HEK293 (cell line): ENCODE measurements around the gene TTC7B.

Experiments used
- CTCF ChIA-PET: fragments of 350-600 bp; formaldehyde crosslinking; extraction: SDS; loops from one replicate; lab custom pipeline; 2021; ENCODE audit warnings: antibody characterized with exemption; lab: Yijun Ruan, JAX
- POLR2A ChIA-PET: fragments of 300-600 bp; formaldehyde crosslinking; extraction: SDS; loops from one replicate; lab custom pipeline; 2020; ENCODE audit warnings: antibody characterized with exemption, inconsistent platforms; lab: Yijun Ruan, JAX
- H3K27ac ChIP-seq: fragments of 200-500 bp; sonication (Bioruptor generic); 2 replicates; pipeline ENCODE4 v1.5.1; 2014; ENCODE audit warnings: low read depth, low read length, control low read depth, inconsistent platforms; ENCODE audit errors: extremely low read depth
- H3K36me3 ChIP-seq, 2 experiments: fragments of 200-500 bp in 1 of 2; sonication (Bioruptor generic) in 1 of 2; 1 replicate in 1 of 2; 2 replicates in 1 of 2; pipeline ENCODE4 v1.5.1; 2014 to 2017; ENCODE audit warnings: inconsistent platforms in 2 of 2, low read length in 2 of 2; ENCODE audit not compliant: control insufficient read depth in 2 of 2, insufficient read depth in 1 of 2
- H3K4me1 ChIP-seq: fragments of 200-500 bp; sonication (Bioruptor generic); 2 replicates; pipeline ENCODE4 v1.5.1; 2014; ENCODE audit warnings: mild to moderate bottlenecking, low read length, inconsistent platforms; ENCODE audit not compliant: control insufficient read depth, insufficient read depth
- H3K4me3 ChIP-seq: 2 replicates; pipeline ENCODE4 v1.5.1; 2011; ENCODE audit warnings: low read depth, mild to moderate bottlenecking, control low read depth, low read length, moderate library complexity
- H3K9me3 ChIP-seq: fragments of 200-500 bp; sonication (Bioruptor generic); 2 replicates; pipeline ENCODE4 v1.5.1; 2014; ENCODE audit warnings: low read depth, low read length, inconsistent platforms; ENCODE audit not compliant: control insufficient read depth, insufficient read depth
- ATF2 ChIP-seq: fragments of 450-650 bp; formaldehyde crosslinking; IDR thresholded peaks from 2 replicates; pipeline ENCODE4 v1.5.1; 2016; ENCODE audit warnings: missing biosample characterization, missing genetic modification characterization, low read depth
- CTCF ChIP-seq: fragments of 450-650 bp; formaldehyde crosslinking; IDR thresholded peaks from 2 replicates; pipeline ENCODE4 v1.5.1; 2016; ENCODE audit warnings: missing biosample characterization, missing genetic modification characterization
- HOXC10 ChIP-seq: sonication (generic); formaldehyde crosslinking; IDR thresholded peaks from 2 replicates; pipeline ENCODE4 v1.8.1; 2023; ENCODE audit warnings: mild to moderate bottlenecking, missing genetic modification reagents
- OVOL3 ChIP-seq: fragments of 450-650 bp; formaldehyde crosslinking; IDR thresholded peaks from 2 replicates; pipeline ENCODE4 v1.5.1; 2016; ENCODE audit warnings: missing biosample characterization, missing genetic modification characterization
- PRDM6 ChIP-seq: fragments of 450-650 bp; formaldehyde crosslinking; IDR thresholded peaks from 2 replicates; pipeline ENCODE4 v1.5.1; 2017; ENCODE audit warnings: missing biosample characterization, missing genetic modification characterization
- TRIM28 ChIP-seq: IDR thresholded peaks from 2 replicates; pipeline ENCODE4 v1.6.1; 2011; ENCODE audit warnings: low read length, control low read depth, borderline replicate concordance
- ZBTB21 ChIP-seq: fragments of 450-650 bp; formaldehyde crosslinking; IDR thresholded peaks from 2 replicates; pipeline ENCODE4 v1.5.1; 2017; ENCODE audit warnings: missing biosample characterization, missing genetic modification characterization
- ZEB2 ChIP-seq: fragments of 450-650 bp; formaldehyde crosslinking; IDR thresholded peaks from 2 replicates; pipeline ENCODE4 v1.5.1; 2016; ENCODE audit warnings: missing biosample characterization, missing genetic modification characterization
- ZFP37 ChIP-seq: fragments of 450-650 bp; formaldehyde crosslinking; IDR thresholded peaks from 2 replicates; pipeline ENCODE4 v1.5.1; 2016; ENCODE audit warnings: missing biosample characterization, missing genetic modification characterization
- ZNF112 ChIP-seq: fragments of 450-650 bp; formaldehyde crosslinking; IDR thresholded peaks from 2 replicates; pipeline ENCODE4 v1.5.0; 2017; ENCODE audit warnings: missing biosample characterization, missing genetic modification characterization
- ZNF121 ChIP-seq: fragments of 450-650 bp; formaldehyde crosslinking; IDR thresholded peaks from 2 replicates; pipeline ENCODE4 v1.5.1; 2016; ENCODE audit warnings: missing biosample characterization, missing genetic modification characterization
- ZNF146 ChIP-seq: fragments of 450-650 bp; formaldehyde crosslinking; IDR thresholded peaks from 2 replicates; pipeline ENCODE4 v1.5.1; 2016; ENCODE audit warnings: missing biosample characterization, missing genetic modification characterization
- ZNF157 ChIP-seq: fragments of 450-650 bp; formaldehyde crosslinking; IDR thresholded peaks from 2 replicates; pipeline ENCODE4 v1.5.1; 2016; ENCODE audit warnings: missing biosample characterization, missing genetic modification characterization
- ZNF214 ChIP-seq: fragments of 450-650 bp; formaldehyde crosslinking; IDR thresholded peaks from 2 replicates; pipeline ENCODE4 v1.5.1; 2017; ENCODE audit warnings: missing biosample characterization, mild to moderate bottlenecking, missing genetic modification characterization, borderline replicate concordance
- ZNF221 ChIP-seq: fragments of 450-650 bp; formaldehyde crosslinking; IDR thresholded peaks from 2 replicates; pipeline ENCODE4 v1.5.1; 2017; ENCODE audit warnings: missing biosample characterization, missing genetic modification characterization, borderline replicate concordance
- ZNF223 ChIP-seq: fragments of 450-650 bp; formaldehyde crosslinking; IDR thresholded peaks from 2 replicates; pipeline ENCODE4 v1.5.1; 2016; ENCODE audit warnings: missing biosample characterization, missing genetic modification characterization
- ZNF23 ChIP-seq: fragments of 450-650 bp; formaldehyde crosslinking; IDR thresholded peaks from 2 replicates; pipeline ENCODE4 v1.5.1; 2016; ENCODE audit warnings: missing biosample characterization, missing genetic modification characterization, borderline replicate concordance
- ZNF248 ChIP-seq: fragments of 450-650 bp; formaldehyde crosslinking; IDR thresholded peaks from 2 replicates; pipeline ENCODE4 v1.5.1; 2017; ENCODE audit warnings: missing biosample characterization, missing genetic modification characterization
- ZNF311 ChIP-seq: fragments of 450-650 bp; formaldehyde crosslinking; IDR thresholded peaks from 2 replicates; pipeline ENCODE4 v1.5.1; 2017; ENCODE audit warnings: missing biosample characterization, missing genetic modification characterization, borderline replicate concordance
- ZNF350 ChIP-seq: fragments of 450-650 bp; formaldehyde crosslinking; IDR thresholded peaks from 2 replicates; pipeline ENCODE4 v1.5.0; 2017; ENCODE audit warnings: missing biosample characterization, mild to moderate bottlenecking, missing genetic modification characterization
- ZNF391 ChIP-seq: fragments of 450-650 bp; formaldehyde crosslinking; IDR thresholded peaks from 2 replicates; pipeline ENCODE4 v1.5.1; 2016; ENCODE audit warnings: low read depth, missing biosample characterization, missing genetic modification characterization, borderline replicate concordance
- ZNF423 ChIP-seq: fragments of 450-650 bp; formaldehyde crosslinking; IDR thresholded peaks from 2 replicates; pipeline ENCODE4 v1.5.1; 2016; ENCODE audit warnings: missing biosample characterization, missing genetic modification characterization
- ZNF488 ChIP-seq: fragments of 450-650 bp; formaldehyde crosslinking; IDR thresholded peaks from 2 replicates; pipeline ENCODE4 v1.5.1; 2016; ENCODE audit warnings: missing biosample characterization, missing genetic modification characterization
- ZNF529 ChIP-seq: fragments of 450-650 bp; formaldehyde crosslinking; IDR thresholded peaks from 2 replicates; pipeline ENCODE4 v1.5.1; 2017; ENCODE audit warnings: missing genetic modification characterization, missing biosample characterization; ENCODE audit not compliant: insufficient replicate concordance
- ZNF610 ChIP-seq: fragments of 450-650 bp; formaldehyde crosslinking; IDR thresholded peaks from 2 replicates; pipeline ENCODE4 v1.5.1; 2016; ENCODE audit warnings: missing biosample characterization, missing genetic modification characterization, borderline replicate concordance
- ZNF623 ChIP-seq: fragments of 450-650 bp; formaldehyde crosslinking; IDR thresholded peaks from 2 replicates; pipeline ENCODE4 v1.5.1; 2016; ENCODE audit warnings: missing biosample characterization, missing genetic modification characterization
- ZNF654 ChIP-seq: fragments of 450-650 bp; formaldehyde crosslinking; IDR thresholded peaks from 2 replicates; pipeline ENCODE4 v1.5.1; 2016; ENCODE audit warnings: low read depth, missing biosample characterization, missing genetic modification characterization
- ZNF692 ChIP-seq: fragments of 450-650 bp; formaldehyde crosslinking; IDR thresholded peaks from 2 replicates; pipeline ENCODE4 v1.5.1; 2016; ENCODE audit warnings: missing biosample characterization, missing genetic modification characterization
- ZSCAN16 ChIP-seq: fragments of 450-650 bp; formaldehyde crosslinking; IDR thresholded peaks from 2 replicates; pipeline ENCODE4 v1.5.1; 2016; ENCODE audit warnings: missing biosample characterization, missing genetic modification characterization

Gene TTC7B

GRCh38 chr14:90848944-90849731 lies 32.9 kb upstream of the TTC7B start:
- Histone ChIP-seq H3K36me3 (no peaks in the 10 kb centered on the region), H3K9me3 (no peaks in the 10 kb centered on the region), H3K27ac (no peak overlapping the region), H3K4me1 (peaks cover 5% of the 10 kb centered on the region; the same call in 1 of the 2 replicates), H3K4me3 (no peak overlapping the region)
- ChIA-PET POLR2A (no interaction called here), CTCF (interaction anchor here (0.6 to 2.6 kb wide), 4 partner anchors 9 to 324 kb away, joined by 3 to 5 read pairs (median 3); no protein-coding TSS in a partner anchor)
- TF ChIP-seq ZNF223 (tag by site-specific recombination) (no peak), ZSCAN16 (tag by site-specific recombination) (no peak), HOXC10 (CRISPR knock-in tag) (no peak), ZEB2 (tag by site-specific recombination) (no peak), TRIM28 (no peak), ZNF654 (tag by site-specific recombination) (no peak), ZNF610 (tag by site-specific recombination) (no peak), ZNF623 (tag by site-specific recombination) (no peak), ZNF214 (tag by site-specific recombination) (no peak), ZNF423 (tag by site-specific recombination) (no peak), ZBTB21 (no peak), ZNF221 (tag by site-specific recombination) (no peak), ZNF350 (no peak), ZNF157 (no peak), ZFP37 (tag by site-specific recombination) (no peak), ZNF311 (tag by site-specific recombination) (no peak), ZNF529 (tag by site-specific recombination) (no peak), ZNF23 (tag by site-specific recombination) (no peak)

GRCh38 chr14:90846511-90846910 lies 30.3 kb upstream of the TTC7B start:
- Histone ChIP-seq H3K4me1 (peaks cover 5% of the 10 kb centered on the region; the same call in 1 of the 2 replicates), H3K9me3 (no peaks in the 10 kb centered on the region), H3K27ac (no peak overlapping the region), H3K36me3 (no peaks in the 10 kb centered on the region), H3K4me3 (no peak overlapping the region)
- POLR2A ChIA-PET: no interaction called here
- TF ChIP-seq ZNF692 (no peak), ZNF488 (no peak), ZNF146 (no peak), PRDM6 (tag by site-specific recombination) (no peak), ZNF311 (tag by site-specific recombination) (no peak), OVOL3 (tag by site-specific recombination) (no peak), ZNF121 (tag by site-specific recombination) (no peak), ZNF529 (tag by site-specific recombination) (no peak), CTCF (tag by site-specific recombination) (no peak), ATF2 (tag by site-specific recombination) (no peak), ZNF112 (tag by site-specific recombination) (no peak), ZNF248 (tag by site-specific recombination) (no peak), TRIM28 (no peak), ZNF391 (tag by site-specific recombination) (no peak), ZNF623 (tag by site-specific recombination) (no peak)
- CTCF ChIA-PET: no interaction called here
